Chondrocyte (in vitro differentiated cells): ENCODE results near the gene MBNL1. TPM values are rescaled to one million over a fixed set of nuclear protein-coding genes. Genes with fewer than 3 reads are reported as not detected.

ENCODE experiments used
- DNase-seq: peaks from one replicate; pipeline ENCODE4 v3.0.0; 2021; ENCODE audit warnings: mixed read lengths, low spot score
- H3K27ac Mint-ChIP-seq: one replicate; pipeline ENCODE4 v1.8.0; 2021; ENCODE audit warnings: mild to moderate bottlenecking, moderate library complexity, mixed read lengths; ENCODE audit not compliant: unreplicated experiment
- H3K27me3 Mint-ChIP-seq: 2 replicates; pipeline ENCODE4 v1.8.0; 2021; ENCODE audit warnings: low read depth, mixed read lengths
- H3K36me3 Mint-ChIP-seq: 2 replicates; pipeline ENCODE4 v1.8.0; 2021; ENCODE audit warnings: low read depth, mixed read lengths
- H3K4me1 Mint-ChIP-seq: 2 replicates; pipeline ENCODE4 v1.8.0; 2021; ENCODE audit warnings: low read depth, mild to moderate bottlenecking, mixed read lengths
- H3K4me3 Mint-ChIP-seq: one replicate; pipeline ENCODE4 v1.8.0; 2021; ENCODE audit warnings: mild to moderate bottlenecking, moderate library complexity, mixed read lengths; ENCODE audit not compliant: unreplicated experiment
- H3K9me3 Mint-ChIP-seq: 2 replicates; pipeline ENCODE4 v1.8.0; 2021; ENCODE audit warnings: low read depth, mixed read lengths
- CTCF ChIP-seq: fragments of 200-600 bp; sonication (generic); IDR thresholded peaks from 2 replicates; pipeline ENCODE4 v1.5.0; 2021; ENCODE audit warnings: antibody characterized with exemption, mild to moderate bottlenecking, moderate library complexity
- total RNA-seq: library from RNA; stranded (reverse); gene quantifications from 3 replicates; pipeline ENCODE4 v1.2.1, GENCODE V29; 2021

The MBNL1 gene
- total RNA-seq, 1 donor from 2014 or later = 166 TPM

- Mint-ChIP-seq H3K27ac (no peak overlapping the region), H3K4me1 (peaks cover 11% of the 10 kb centered on the region), H3K4me3 (no peak overlapping the region), H3K9me3 (no peaks in the 10 kb centered on the region), H3K36me3 (peaks cover 15% of the 10 kb centered on the region), H3K27me3 (no peaks in the 10 kb centered on the region)
- no peak for TF ChIP-seq CTCF
- DNase-seq = no peak
These were observed 190.4 kb downstream of the MBNL1 start for GRCh38 chr3:152459118-152459515.

GRCh38 chr3:152459572-152459971, 190.8 kb downstream of the MBNL1 start:
- H3K4me3 Mint-ChIP-seq = no peak overlapping the region
- no peak overlapping the region for H3K27ac Mint-ChIP-seq
- no peak for DNase-seq
- no peak for TF ChIP-seq CTCF
- H3K9me3 Mint-ChIP-seq = no peaks in the 10 kb centered on the region
- H3K36me3 Mint-ChIP-seq = peaks cover 15% of the 10 kb centered on the region
- H3K4me1 Mint-ChIP-seq = peaks cover 11% of the 10 kb centered on the region
- H3K27me3 Mint-ChIP-seq = no peaks in the 10 kb centered on the region

GRCh38 chr3:152460936-152461335, 192.2 kb downstream of the MBNL1 start:
- H3K9me3 Mint-ChIP-seq = no peaks in the 10 kb centered on the region
- H3K4me1 Mint-ChIP-seq = peaks cover 11% of the 10 kb centered on the region
- DNase-seq = no peak
- TF ChIP-seq CTCF = no peak
- no peak overlapping the region for H3K27ac Mint-ChIP-seq
- H3K36me3 Mint-ChIP-seq = peaks cover 17% of the 10 kb centered on the region
- H3K27me3 Mint-ChIP-seq = no peaks in the 10 kb centered on the region
- no peak overlapping the region for H3K4me3 Mint-ChIP-seq

- no peaks in the 10 kb centered on the region for H3K27me3 Mint-ChIP-seq
- H3K27ac Mint-ChIP-seq = no peak overlapping the region
- H3K9me3 Mint-ChIP-seq = no peaks in the 10 kb centered on the region
- peaks cover 11% of the 10 kb centered on the region for H3K4me1 Mint-ChIP-seq
- no peak for DNase-seq
- peaks cover 18% of the 10 kb centered on the region for H3K36me3 Mint-ChIP-seq
- TF ChIP-seq CTCF = no peak
- no peak overlapping the region for H3K4me3 Mint-ChIP-seq
These were observed 192.7 kb downstream of the MBNL1 start for GRCh38 chr3:152461460-152461859.

GRCh38 chr3:152466784-152467183, 198.1 kb downstream of the MBNL1 start:
- no peak for DNase-seq
- Mint-ChIP-seq H3K9me3 (no peaks in the 10 kb centered on the region), H3K27me3 (no peaks in the 10 kb centered on the region), H3K4me1 (peaks cover 13% of the 10 kb centered on the region), H3K27ac (peak overlapping the region; percentile 17), H3K4me3 (no peak overlapping the region), H3K36me3 (peaks cover 14% of the 10 kb centered on the region)
- TF ChIP-seq CTCF = peak; percentile 80
